C4-2B (cell line): ENCODE measurements around the gene TTC28.

Source experiments
- H3K27ac ChIP-seq: fragments of 450-650 bp; 2 replicates; pipeline ENCODE4 v1.5.1; 2017
- ZFX ChIP-seq: fragments of 450-650 bp; IDR thresholded peaks from 2 replicates; pipeline ENCODE4 v1.6.1; 2017
- TF ChIP-seq, protein P1 (sequence below): fragments of 450-650 bp; conservative IDR thresholded peaks from 2 replicates; pipeline ENCODE4 v1.5.1; 2017; ENCODE audit warnings: mild to moderate bottlenecking

TTC28 gene

DNA sequence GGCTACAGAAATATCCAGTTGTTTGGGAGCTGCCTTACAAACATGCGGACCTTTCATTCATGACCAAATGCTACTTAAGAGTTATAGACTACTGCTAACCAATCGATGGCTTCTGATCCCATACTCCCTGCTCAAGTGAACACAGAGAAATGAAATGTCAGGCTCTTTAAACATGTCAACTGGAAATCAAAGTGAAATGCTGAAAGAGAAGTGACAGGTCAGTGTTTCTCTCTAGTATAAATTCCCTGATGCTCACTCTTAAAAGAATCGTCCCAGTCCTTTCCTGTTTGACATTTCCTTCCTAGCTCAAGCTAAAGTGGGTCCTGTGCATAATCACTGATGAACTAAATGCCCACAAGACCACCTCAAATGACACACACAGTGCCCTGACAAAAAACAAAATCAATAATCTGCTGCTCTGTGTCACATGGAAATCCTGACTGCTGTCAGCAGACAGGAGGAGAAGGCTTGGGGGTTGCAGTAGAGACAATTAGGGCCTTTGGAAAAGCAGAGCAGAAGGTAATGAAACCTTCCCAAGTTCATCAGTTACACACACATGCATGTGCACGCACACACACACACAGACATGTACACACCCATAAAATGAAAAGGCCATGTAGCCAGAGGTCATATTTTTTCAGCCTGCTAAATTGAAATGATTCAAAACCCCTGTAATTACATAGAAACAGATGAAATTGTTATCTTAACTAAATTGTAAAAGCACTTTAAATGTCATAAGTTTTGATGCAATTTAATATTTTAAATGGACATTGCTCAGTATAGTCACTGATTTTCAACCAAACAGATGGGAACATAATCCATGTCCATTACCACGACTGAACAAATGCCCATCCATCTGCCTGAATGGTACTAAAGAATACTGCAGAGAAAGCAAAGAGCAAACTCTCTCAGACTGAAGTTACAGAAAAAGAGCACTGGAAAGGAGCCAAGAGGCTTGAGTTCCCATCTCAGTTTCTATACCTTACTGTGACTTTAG, 330.7 kb downstream of the TTC28 start:
- TF ChIP-seq, protein P1, sequence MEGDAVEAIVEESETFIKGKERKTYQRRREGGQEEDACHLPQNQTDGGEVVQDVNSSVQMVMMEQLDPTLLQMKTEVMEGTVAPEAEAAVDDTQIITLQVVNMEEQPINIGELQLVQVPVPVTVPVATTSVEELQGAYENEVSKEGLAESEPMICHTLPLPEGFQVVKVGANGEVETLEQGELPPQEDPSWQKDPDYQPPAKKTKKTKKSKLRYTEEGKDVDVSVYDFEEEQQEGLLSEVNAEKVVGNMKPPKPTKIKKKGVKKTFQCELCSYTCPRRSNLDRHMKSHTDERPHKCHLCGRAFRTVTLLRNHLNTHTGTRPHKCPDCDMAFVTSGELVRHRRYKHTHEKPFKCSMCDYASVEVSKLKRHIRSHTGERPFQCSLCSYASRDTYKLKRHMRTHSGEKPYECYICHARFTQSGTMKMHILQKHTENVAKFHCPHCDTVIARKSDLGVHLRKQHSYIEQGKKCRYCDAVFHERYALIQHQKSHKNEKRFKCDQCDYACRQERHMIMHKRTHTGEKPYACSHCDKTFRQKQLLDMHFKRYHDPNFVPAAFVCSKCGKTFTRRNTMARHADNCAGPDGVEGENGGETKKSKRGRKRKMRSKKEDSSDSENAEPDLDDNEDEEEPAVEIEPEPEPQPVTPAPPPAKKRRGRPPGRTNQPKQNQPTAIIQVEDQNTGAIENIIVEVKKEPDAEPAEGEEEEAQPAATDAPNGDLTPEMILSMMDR = no peak
- no peak for TF ChIP-seq ZFX
- no peak overlapping the region for H3K27ac ChIP-seq

DNA sequence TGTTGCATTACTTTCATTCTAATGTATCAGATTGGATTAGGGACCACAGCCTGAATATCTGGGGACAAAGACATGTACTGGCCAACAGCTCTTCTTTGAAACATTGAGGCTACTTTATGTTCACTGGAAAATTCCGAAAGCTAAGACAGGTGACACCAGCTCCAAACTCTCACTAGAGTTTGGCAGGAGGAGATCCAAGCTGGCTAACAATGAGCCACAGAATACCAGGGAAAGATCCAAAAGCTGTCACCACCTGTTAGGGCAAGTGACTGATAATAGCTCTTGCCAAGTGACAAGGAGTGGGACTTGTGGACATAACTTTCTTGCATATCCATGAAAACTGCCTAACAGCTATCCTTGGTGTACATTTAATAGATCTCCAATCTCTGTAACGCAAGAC, 333.3 kb downstream of the TTC28 start:
- H3K27ac ChIP-seq = no peak overlapping the region
- no peak for TF ChIP-seq ZFX
- TF ChIP-seq, protein P1 = no peak

DNA sequence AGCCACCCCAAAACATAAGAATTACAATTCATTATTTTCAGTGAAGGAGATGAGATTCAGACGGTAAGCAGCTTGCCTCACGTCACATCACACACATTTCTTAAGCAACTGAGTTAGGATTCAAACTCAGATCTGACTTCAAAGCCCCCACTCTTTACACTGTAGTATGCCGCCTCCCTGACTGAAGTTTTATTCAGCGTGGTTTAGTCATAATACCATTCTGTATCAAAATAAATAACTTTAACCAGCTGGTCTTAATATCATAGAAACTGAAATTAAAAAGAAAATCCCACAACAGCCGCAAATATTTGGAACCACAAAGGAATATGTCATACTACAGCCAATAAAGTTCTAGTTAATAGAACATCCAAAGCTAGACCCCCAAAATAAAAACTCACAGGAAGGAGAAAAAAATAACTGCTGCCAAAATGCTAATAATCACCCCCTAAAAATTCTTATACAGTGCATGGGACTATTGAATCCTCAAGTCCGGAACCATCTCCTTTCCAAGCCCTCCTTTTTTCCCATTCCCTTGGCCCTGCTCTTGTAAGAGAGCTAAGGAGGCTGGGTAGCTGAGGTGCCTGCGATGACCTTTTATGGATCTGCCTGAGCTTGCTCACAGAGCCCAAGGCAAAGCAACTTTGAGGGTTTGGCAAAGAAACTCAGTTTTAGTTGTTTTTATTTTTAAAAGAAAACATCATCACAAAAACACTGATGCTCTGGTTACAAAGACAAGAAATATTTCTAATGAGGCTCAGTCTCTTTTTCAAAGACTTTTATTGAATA, 334.5 kb downstream of the TTC28 start:
- no peak overlapping the region for H3K27ac ChIP-seq
- TF ChIP-seq ZFX = no peak
- TF ChIP-seq, protein P1 = no peak

DNA sequence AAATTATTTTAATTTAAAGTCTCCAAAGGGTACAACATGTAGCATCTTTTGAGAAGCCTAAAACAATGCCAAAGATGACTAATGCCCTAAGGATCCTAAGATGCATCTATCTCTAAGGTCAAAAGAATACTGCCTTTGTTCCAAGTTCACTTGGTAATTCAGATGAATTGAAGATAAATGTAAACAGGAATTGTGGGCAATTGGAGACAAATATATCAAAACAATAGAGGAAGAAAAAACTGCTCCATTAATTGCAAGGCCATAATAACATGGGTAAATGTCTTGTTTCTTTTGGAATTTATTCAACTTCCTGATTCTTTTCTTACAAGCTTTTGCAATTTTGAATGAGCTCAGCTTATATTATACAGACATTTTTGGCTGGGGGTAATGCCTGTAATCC, 338.6 kb downstream of the TTC28 start:
- no peak overlapping the region for H3K27ac ChIP-seq
- no peak for TF ChIP-seq ZFX
- TF ChIP-seq, protein P1 = no peak

DNA sequence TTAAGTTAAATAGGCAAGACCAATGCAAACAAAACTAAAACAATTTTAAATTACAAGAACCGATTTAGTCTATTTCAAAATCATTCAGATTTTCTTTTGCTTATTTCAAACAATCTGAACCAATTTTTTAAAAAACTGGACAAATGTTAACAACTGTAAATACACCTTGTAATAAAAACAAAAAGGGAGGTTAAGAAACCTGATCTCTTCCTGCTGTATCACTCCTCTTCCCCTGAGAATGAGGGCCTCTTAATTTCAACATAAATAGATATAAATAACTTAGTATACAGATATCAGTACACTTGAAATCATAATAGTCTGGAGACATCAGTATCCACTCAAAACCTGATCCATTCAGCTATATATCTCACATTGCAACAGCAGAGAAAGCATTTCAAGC, 346.6 kb downstream of the TTC28 start:
- TF ChIP-seq, protein P1 = no peak
- TF ChIP-seq ZFX = no peak
- no peak overlapping the region for H3K27ac ChIP-seq

DNA sequence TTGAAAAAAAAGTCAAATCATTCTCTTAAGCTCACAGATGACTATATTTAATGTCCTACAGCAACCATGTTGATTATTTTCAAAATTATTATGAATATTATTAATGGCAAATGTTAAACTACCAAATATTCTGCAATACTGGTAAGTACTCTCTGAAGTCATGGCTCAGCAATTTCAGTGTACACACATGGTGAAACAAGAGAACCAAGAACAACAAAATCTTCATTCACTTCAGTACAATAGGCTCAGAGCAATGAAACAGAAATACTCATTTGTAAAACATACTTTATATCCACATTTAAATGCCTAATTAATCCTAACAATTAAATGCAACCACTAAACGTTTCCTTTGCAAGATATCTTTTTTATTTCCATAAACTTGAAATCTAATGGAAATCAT, 347.2 kb downstream of the TTC28 start:
- no peak overlapping the region for H3K27ac ChIP-seq
- no peak for TF ChIP-seq ZFX
- TF ChIP-seq, protein P1 = no peak

DNA sequence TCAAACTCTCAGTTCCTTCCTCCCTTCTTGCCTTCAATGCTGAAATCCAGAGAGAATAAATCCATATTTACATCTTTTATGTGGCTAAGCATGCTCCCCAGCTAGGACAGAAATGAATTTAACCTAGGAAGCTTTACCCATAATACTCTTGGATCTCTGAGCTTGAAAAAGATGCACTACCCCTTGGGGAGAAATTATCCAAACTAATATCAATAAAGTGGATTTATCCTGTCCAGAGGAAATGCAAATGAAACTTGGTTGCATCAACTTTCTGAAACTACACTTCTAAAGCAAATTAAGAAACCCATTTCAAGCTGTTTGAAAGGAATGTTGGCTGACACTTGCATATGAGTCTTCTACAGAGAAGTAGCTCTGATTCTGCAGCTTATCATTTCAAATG, 347.9 kb downstream of the TTC28 start:
- TF ChIP-seq ZFX = no peak
- TF ChIP-seq, protein P1 = no peak
- no peak overlapping the region for H3K27ac ChIP-seq
